ENCODE measurements around the gene YPEL1.
"Not testable (repeated sequence)": the region's sequence is repeated elsewhere in the genome, so short reads cannot be mapped to it uniquely, and the experiment has no call there.

Gene YPEL1

DNA sequence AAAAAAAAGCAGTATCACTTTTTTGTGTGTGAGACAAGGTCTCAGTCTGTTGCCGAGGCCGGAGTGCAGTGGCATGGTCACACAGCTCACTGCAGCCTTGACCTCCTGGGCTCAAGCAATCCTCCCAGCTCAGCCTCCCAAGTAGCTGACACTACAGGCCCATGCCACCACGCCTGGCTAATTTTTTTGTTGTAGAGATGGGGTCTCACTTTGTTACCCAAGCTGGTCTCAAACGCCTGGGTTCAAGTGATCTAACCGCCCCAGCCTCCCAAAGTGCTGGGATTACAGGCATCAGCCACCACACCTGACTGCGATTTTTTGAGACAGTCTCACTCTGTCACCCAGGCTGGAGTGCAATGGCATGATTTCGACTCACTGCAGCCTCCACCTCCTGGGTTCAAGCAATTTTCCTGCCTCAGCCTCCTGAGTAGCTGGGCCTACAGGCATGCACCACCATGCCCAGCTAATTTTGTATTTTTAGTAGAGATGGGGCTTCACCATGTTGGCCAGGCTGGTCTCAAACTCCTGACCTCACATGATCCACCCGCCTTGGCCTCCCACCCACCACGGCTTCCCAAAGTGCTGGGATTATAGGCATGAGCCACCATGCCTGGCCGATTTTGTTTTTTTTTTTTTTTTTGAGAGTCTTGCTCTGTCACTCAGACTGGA lies 15.3 kb downstream of the YPEL1 start:
- DNase-seq: not testable (repeated sequence)

DNA sequence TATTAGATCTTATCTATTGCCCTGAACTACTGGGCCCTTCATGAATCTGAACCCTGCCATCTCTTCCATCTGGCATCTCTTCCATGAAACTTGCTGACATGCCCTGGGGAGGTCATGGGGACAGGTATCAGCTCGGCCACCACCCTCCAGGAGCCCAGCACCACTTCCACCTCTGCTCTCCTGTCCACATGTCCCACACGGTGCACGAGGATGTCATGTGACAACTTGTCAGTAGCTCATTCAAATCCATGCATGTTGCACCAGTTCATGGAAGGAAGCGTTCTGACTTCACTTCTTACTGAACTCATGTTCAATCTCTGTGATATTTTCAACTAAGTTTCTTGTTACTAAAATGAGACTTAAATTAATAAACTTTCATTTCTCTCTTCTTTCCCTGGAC lies 16.6 kb downstream of the YPEL1 start:
- no peak for DNase-seq

DNA sequence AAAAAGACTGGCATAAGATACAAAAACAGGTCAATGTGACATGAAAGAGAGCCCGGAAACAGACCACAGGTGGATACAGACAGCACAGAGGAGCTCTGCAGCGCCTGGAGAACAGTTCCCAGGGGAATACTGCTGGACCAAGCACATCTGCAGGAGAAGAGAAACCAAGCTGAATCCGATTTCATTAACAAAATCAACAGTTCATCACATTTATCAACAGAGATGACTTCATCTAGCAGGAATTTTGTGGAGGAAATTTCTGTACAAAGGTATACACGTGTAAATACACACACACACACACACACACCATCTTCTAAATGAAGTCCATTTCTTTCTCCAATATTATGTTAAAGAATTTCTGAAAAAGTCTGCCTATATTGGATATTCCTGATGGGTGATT lies 17.1 kb downstream of the YPEL1 start:
- no peak for DNase-seq

DNA sequence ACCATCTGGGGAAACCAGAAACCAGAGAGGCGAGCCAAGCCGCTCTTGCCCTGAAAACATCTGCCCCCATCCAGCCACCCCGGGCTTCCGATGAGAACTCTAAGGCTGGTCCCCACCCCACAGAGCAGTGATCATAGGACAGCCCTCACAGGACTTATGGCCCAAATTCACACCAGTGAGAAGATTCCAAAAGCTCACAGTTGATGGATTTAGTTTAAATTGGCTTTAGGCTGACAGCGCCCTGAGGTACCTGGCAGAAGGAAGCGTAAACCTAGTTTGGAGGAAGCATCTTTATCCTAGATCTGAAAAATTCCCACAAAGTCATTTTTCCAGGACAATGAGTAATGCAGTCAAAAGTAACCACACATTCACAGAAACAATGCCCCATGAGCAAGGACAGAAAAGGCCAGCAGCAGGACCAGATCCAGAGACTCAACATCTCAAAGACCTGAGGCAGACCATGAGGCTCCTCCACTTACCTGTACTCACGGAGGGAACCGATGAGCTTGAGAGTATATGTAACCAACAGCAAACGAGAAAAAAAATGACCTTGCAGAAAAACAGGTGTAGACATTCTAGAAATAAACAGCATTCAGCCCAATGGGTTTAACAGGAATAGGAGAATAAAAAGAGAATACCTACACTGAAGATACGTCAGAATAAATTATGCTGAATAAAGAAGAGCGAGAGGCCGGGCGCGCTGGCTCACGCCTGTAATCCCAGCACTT lies 19.0 kb downstream of the YPEL1 start:
- not testable (repeated sequence) for DNase-seq

DNA sequence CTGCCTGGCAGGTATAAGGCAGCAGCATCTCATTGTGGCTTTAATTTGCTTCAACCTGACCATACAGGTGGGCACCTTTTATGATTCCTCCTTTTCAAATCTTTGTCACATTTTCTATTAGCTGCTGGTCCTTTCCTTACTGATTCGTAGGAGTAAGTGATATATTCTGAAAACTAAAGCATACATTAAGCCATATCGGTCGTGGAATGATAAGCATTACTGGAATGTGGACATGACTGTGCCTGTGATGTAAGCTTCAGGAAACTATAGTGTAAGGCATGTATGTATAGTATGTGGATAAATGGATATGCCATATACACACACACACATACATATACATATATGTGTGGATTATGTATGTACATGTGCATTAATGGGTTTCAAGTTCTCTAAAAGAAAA lies 20.8 kb downstream of the YPEL1 start:
- no peak for DNase-seq

DNA sequence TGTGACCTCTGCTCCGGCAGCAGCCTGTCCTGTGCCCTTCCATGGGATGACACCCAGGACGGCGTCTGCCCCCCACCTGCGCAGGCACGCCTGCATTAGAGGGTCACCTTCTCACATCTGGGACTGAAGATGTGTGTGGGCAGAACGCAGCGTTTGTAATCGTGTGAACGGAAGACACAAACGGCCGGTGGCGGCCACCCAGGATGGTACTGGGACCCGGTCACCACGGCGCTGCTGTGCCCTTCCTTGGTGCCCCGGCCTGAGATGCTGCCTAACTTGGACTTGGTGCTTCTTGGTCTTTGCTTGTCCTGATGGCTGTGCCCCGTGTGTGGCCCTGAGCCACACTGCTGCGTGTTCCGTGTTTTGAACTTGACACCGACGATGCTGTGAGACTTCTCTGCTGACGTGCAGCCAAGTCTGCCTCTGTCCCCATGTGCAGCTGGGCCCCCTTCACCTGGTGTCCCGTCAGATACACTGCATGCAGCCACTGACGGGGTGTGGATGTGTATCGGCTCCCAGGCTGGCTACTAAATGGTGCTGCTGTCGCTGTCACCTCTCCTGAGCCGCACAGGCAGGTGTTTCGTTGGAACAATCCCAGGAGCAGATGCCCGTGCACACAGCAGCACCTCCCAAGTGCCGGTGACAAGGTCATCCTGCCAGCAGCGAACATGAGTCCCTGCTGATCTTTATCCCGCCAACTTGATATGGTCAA lies 21.4 kb downstream of the YPEL1 start:
- DNase-seq: no peak

DNA sequence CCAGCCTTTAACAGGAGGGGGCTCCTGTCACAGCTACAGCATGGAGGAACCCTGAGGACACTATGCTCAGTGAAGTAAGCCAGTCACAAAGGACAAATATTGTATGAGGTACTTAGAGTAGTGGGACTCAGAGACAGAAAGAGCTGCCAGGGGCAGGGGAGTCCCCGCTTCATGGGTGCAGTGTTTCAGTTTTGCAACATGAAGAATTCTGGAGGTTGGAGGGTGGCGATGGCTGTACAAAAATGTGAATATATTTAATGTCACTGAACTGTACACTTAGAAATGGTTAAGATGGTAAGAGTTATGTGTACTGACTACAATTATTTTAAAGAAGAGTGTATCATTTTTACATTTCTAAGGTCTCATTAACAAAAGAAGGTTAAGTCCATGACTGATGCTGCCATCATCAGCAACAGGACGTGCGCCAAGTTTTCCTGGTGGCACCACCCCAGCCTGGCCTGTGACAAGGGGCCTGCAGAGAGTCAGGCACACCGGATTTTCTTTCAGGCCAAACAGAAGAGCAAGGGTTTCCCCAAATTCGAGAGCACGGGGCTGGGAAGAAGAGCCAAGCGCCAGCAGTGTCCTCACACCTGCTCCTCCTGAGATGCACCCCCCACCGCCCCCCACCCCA lies 22.1 kb downstream of the YPEL1 start:
- no peak for DNase-seq

DNA sequence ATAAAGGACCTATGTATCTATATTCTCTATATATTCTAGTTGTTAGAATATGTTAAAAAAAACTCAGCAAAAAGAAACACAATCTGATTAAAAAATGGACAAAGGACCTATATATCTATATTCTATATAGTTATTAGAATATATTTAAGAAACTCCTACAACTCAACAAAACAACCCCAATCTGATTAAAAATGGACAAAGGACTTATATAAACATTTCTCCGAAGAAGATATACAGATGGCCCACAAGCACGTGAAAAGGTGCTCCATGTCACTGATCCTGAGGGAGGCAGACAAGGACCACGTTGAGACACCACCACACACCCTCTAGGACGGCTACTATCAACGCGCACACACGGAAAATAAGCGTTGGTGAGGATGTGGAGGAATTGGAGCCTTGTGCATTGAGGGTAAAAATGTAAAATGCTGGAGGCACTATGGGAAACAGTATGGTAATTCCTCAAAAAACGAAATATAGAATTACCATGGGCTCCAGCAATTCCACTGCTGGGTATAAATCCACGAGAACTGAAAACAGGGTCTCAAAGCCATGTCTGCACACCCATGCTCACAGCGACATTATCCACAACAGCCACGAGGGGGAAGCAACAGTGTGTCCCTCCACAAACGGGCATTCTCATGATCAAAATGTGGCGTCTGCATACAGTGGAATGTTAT lies 22.7 kb downstream of the YPEL1 start:
- peak; percentile 76 for DNase-seq

DNA sequence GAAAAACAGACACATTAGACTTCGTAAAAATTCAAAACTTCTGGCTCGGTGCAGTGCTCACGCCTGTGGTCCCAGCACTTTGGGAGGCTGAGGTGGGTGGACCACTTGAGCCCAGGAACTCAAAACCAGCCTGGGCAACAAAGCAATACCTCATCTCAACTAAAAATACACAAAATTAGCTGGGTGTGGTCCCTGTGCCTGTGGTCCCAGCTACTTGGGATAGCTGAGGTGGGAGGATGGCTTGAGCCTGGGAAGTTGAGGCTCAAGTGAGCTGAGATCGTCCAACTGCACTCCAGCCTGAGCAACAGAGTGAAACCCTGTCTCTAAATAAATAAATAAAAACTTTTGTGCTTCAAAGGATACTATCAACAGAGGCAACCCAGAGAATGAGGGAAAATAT lies 23.7 kb downstream of the YPEL1 start:
- DNase-seq: no peak

DNA sequence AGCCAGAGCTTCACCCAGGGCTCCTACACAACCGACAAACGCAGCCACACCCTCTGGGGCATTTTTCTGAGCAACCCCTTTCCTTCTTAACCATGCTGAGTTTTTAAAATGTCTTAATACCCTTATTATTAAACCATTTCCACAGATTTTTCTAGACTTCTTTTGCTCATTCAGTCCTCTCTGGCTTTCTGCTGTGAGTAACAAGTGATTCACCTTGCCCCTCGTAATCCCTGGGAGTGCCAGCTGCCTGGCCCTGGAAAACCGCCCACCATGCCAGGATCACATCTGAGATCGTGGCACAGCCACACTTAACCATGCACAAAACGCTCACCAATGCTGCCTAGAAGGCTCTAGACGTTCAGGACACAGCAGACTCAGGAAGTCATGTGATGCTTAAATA lies 25.4 kb downstream of the YPEL1 start:
- DNase-seq: no peak

DNA sequence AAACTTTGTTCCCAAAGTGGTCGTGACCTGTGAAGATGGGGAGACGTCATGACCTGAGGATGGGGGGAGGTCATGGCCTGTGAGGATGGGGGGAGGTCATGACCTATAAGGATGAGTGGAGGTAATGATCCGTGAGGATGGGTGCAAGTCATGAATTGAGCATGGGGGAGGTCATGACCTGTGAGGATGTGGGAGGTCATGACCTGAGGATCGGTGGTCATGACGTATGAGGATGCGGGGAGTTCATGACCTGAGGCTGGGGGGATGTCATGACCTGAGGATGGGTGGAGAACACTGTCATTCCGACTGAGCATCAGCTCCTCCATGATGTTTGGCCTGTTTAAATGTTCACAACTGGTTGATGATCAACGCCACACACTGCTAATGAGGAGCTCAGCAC lies 25.9 kb downstream of the YPEL1 start:
- no peak for DNase-seq

DNA sequence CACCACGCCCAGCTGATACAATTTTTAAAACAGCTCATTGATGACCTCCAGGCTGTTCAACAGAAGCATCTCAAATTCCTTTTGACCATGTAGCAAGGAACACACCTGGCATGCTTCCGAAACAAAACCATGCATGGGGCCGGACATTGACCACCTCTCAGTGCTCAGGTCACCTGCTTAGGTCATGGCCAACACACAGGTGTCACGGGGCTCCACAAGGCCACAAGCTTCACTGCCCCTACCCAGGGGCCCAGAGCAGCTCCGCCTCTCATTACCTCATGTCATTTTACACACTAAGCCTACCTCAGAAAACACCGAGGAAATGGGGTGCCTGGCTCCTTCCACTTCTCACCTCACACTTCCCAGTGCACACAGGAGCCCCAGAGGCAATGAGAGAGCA lies 26.6 kb downstream of the YPEL1 start:
- no peak for DNase-seq

DNA sequence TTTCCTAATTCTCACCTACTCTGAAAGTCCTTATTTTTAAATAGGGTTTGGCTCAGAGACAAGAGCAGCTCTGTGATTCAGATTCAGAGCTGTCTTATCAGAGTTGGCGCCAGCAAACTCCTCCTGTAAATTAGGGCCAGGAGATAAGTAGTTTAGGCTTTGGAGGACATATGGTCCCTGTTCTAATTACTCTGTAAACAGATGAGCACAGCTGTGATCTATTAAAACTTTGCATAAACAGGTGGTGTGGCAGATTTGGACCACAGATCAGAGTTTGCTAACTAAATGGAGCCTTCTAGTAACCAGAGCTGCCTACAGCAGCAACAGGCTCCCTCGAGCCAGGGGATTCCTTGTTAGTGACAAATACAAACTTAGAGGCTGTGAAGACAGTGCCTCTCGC lies 27.9 kb downstream of the YPEL1 start:
- DNase-seq: no peak

DNA sequence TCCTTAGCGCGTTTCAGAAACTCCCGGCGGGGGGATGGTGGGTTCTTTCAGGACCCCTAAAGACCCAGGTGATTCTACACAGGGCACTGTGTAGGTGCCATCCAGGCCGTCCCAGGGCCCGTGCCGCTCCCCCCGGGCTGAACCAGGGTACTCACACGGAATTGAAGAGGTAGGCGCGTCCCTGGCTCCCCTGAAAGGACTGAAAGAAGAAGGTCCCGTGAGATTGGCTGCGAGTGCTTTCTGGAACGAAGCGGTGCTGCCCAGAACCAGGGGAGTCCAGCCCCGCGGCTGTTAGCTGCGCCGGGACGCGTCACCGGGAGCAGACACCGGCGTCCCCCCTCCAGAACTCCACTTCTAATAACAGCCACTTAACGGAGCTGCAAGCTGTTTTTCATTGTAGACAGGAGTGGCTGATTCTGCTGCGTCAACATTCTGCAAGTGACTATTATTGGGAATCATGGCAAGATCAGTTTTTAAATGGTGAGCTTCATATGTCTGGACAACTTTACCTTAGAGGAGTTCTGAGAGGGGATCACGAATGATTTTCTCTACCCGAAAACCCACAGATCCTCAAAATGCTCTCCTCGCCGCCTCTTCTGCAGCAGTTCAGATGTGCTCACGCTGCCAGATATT lies 31.8 kb downstream of the YPEL1 start:
- no peak for DNase-seq

DNA sequence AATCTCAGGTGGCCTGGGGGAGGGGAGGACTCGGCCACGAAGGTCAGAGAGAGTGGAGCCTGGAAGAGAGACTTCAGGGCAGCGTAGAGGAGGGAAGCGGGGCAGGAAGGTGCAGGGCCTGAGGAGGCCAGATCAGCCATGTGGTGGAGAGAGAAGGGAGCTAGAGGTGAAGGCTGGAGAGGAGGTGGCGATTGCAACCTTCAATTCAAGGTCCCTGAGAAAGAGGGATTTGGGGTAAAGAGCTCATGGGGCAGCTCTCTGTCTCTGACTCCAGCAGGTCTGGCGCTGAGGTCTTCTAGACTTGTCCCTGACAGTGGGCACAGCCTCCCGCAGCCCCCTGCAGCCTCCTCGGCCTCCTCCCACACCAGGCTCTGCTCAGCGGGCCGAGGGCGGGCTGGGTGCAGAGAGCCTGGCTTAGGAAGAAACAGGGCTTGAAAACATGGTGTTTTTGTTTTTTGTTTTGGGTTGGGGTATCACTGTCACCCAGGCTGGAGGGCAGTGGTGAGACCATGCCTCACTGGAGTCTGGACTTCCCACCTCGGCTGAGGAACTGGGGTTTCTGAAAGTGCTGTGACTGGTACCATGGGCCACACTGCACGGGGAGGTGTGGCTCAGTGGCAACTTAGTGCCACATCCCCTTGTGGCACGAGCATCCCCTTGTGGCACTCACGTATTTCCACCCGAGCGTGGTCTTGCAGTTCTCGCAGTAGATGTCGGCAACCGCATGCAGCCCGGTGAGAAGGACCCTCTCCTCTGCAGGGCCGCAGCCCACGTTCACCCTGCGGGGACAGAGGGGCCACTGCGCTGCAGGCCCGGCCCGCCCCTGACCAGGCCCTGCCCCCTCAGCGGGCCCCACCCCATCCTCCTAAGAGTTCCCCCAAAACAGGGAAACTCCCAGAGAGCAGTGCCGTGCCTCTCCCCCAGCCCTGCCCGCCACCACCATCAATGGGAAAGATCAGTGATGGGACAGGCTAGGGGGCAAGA lies 32.6 kb downstream of the YPEL1 start:
- no peak for DNase-seq

DNA sequence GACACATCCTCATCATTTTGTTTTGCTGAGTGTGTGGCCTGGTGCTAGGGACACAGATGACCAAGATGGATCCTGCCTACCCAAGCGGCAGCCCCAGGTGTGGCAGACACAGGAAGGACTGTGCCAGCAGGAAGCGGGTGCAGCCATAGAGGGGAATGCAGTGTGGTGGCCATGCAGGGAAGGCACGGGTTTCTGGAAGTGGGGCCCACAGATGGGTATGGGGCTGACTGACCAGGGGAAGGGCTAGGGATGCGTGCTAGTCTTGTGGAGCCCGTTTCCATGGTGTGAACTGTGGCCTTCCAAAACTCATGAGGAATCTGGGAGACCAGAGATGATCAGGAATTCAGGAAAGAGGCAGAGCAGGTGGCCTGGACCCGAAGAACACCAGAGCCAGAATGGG lies 33.5 kb downstream of the YPEL1 start:
- no peak for DNase-seq

DNA sequence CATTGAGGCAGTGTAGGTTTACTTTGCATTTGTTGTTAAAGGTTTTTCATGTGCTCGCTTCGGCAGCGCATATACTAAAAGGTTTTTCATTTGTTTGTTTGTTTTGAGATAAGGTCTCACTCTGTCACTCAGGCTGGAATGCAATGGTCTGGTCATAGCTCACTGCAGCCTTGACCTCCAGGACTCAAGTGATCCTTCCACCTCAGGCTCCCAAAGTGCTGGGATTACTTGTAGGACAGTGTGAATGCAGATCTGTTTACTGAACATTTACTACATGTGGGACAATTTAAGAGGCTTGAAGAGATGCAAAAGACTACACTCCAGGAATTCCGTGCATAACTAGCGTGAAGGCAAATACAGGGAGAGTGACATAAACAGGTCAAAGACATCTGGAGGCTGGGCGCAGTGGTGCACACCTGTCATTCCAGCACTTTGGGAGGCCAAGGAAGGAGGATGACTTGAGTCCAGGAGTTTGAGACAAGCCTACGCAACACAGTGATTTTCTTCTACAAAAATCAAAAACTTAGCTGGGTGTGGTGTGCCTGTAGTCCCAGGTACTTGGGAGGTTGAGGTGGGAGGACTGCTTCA lies 34.1 kb downstream of the YPEL1 start:
- DNase-seq: no peak

DNA sequence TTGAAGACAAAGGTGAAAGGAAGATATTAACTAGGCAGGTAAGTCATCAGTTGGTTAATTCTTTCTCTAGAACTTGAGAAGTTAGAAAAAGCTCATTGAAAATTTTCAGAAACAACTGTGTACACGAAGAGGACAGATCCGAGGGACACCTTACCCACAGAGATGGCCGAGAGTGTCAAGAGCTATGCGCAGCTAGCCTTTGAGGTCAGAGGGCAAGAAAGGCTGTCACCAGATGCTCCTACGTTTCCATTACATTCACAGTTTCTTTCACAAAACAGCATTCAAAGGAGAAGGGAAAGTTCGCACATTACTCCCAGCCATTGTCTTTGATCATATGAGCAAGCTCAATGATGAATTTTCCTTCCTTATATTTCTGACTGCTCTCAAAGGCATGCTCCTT lies 34.8 kb downstream of the YPEL1 start:
- DNase-seq: no peak

DNA sequence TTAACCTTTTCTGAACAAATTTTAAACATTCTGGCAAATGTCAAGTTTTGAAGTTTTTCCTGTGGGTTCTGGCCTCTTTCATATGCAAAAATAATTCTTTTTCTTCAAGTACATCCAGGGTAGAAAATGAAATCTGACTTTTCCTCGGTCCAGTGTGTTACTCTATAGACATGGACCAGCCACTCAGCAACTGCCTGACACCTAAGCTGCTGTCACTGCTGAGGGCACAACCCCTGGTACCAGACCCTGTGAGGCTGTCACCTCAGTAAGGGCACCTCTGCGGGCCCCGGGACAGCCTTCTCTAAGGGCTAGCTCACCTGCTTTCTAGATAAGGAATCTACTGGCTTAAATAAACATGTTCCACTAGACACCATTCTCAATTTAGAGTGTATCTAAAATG lies 36.0 kb downstream of the YPEL1 start:
- no peak for DNase-seq

DNA sequence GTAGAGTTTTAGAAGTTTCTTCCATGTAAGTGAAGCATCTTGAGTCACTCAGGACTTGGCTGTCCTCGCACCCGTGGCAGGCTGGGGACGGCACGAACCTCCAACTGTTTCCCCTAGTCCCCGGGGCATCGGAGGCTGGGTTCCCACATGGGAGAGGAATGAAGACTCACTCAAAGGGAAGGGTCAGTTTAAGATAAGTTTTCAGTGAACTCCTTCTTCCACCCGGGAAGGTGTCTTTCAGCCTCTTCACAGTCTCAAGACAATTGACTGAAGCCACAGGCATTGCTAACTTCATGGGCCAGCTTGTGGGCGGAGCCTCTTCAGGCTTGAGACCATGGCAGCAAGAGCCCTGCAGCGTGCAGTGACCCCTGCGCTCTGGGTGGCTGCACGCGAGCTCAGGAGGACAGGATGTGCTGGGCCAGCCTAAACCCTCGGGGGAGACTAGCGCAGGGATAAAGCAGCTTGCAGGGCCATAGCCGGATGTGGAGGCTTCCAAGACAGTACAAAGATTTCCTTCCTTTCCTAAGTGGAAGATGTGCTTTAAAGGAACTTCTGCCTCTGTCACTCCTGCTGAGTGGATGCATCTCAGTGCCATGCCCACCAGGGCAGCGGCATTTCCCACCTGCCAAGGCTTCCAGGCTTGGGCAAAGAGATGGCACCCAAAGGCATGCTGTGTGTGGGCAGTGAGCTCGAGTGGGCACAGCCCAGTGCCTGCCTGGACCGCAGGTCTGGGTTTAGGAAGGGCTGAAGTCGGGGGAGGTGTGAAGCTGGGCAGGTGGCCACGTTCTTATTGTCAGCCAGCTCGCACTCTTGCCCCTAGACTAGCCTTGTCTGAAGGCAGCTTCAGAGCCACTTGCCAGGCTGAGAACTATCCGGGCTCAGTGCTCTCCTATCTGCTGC lies 36.9 kb downstream of the YPEL1 start:
- DNase-seq: no peak
